HG03521 (cell line): ENCODE measurements around the gene PPP2R5A.
"Not testable (repeated sequence)": the region's sequence is repeated elsewhere in the genome, so short reads cannot be mapped to it uniquely, and the experiment has no call there.

Source experiments
- ATAC-seq: cut with Tn5 transposase; IDR thresholded peaks from one replicate; pipeline ENCODE4 v1.9.1; 2021; ENCODE audit warnings: mild to moderate bottlenecking, moderate library complexity; ENCODE audit not compliant: unreplicated experiment

The PPP2R5A gene

GRCh38 chr1:212267017-212267416, 18.2 kb upstream of the PPP2R5A start:
- no peak for ATAC-seq

- ATAC-seq = no peak
These were observed 17.8 kb upstream of the PPP2R5A start for GRCh38 chr1:212267460-212267859.

- no peak for ATAC-seq
These were observed 15.9 kb upstream of the PPP2R5A start for GRCh38 chr1:212269306-212269705.

GRCh38 chr1:212270564-212270963, 14.6 kb upstream of the PPP2R5A start:
- no peak for ATAC-seq

GRCh38 chr1:212271234-212271633, 14.0 kb upstream of the PPP2R5A start:
- no peak for ATAC-seq

GRCh38 chr1:212271823-212272485, 13.3 kb upstream of the PPP2R5A start:
- no peak for ATAC-seq

- no peak for ATAC-seq
These were observed 3.6 kb upstream of the PPP2R5A start for GRCh38 chr1:212281590-212281989.

GRCh38 chr1:212283741-212284140, 1.5 kb upstream of the PPP2R5A start:
- no peak for ATAC-seq

- no peak for ATAC-seq
These were observed 872 bp upstream of the PPP2R5A start for GRCh38 chr1:212284332-212284743.

GRCh38 chr1:212285685-212286555, 710 bp downstream of the PPP2R5A start:
- ATAC-seq = peak; percentile 10

- ATAC-seq = no peak
These were observed 1.4 kb downstream of the PPP2R5A start for GRCh38 chr1:212286556-212287131.

- ATAC-seq = no peak
These were observed 2.2 kb downstream of the PPP2R5A start for GRCh38 chr1:212287261-212287895.

GRCh38 chr1:212287995-212288394, 2.8 kb downstream of the PPP2R5A start:
- ATAC-seq = not testable (repeated sequence)

- ATAC-seq = no peak
These were observed 3.4 kb downstream of the PPP2R5A start for GRCh38 chr1:212288615-212289014.

- no peak for ATAC-seq
These were observed 4.3 kb downstream of the PPP2R5A start for GRCh38 chr1:212289262-212290077.

- no peak for ATAC-seq
These were observed 5.4 kb downstream of the PPP2R5A start for GRCh38 chr1:212290608-212291007.

- no peak for ATAC-seq
These were observed 6.4 kb downstream of the PPP2R5A start for GRCh38 chr1:212291505-212292134.

GRCh38 chr1:212292250-212293105, 7.3 kb downstream of the PPP2R5A start:
- no peak for ATAC-seq

- ATAC-seq = no peak
These were observed 8.4 kb downstream of the PPP2R5A start for GRCh38 chr1:212293579-212293978.
